ENCODE measurements around the gene U2AF2. TPM values are rescaled to one million over a fixed set of nuclear protein-coding genes. Genes with fewer than 3 reads are reported as not detected.

The U2AF2 gene
- total and polyA plus RNA-seq, 2 of the 8 experiments (the other 6 are each of a cell fraction or from before 2014, with no cell fraction given), result 162 to 252 TPM

DNA sequence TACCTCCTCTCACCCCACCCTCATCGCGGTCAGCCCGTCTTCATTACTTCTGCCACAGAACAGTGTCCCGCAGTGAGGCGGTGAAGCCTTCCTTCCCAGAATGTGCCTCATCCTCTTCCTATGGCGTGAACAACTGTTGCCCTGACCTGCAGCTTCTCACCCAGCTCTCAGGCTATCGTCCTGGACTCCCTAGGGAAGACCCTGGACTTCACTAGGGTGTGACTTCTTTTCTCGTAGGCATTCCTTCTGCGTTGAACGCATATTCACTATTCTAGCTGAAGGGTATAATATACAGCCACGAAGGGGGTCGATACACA lies 48.4 kb upstream of the U2AF2 start (continued):
- TF ChIP-seq, protein P1, sequence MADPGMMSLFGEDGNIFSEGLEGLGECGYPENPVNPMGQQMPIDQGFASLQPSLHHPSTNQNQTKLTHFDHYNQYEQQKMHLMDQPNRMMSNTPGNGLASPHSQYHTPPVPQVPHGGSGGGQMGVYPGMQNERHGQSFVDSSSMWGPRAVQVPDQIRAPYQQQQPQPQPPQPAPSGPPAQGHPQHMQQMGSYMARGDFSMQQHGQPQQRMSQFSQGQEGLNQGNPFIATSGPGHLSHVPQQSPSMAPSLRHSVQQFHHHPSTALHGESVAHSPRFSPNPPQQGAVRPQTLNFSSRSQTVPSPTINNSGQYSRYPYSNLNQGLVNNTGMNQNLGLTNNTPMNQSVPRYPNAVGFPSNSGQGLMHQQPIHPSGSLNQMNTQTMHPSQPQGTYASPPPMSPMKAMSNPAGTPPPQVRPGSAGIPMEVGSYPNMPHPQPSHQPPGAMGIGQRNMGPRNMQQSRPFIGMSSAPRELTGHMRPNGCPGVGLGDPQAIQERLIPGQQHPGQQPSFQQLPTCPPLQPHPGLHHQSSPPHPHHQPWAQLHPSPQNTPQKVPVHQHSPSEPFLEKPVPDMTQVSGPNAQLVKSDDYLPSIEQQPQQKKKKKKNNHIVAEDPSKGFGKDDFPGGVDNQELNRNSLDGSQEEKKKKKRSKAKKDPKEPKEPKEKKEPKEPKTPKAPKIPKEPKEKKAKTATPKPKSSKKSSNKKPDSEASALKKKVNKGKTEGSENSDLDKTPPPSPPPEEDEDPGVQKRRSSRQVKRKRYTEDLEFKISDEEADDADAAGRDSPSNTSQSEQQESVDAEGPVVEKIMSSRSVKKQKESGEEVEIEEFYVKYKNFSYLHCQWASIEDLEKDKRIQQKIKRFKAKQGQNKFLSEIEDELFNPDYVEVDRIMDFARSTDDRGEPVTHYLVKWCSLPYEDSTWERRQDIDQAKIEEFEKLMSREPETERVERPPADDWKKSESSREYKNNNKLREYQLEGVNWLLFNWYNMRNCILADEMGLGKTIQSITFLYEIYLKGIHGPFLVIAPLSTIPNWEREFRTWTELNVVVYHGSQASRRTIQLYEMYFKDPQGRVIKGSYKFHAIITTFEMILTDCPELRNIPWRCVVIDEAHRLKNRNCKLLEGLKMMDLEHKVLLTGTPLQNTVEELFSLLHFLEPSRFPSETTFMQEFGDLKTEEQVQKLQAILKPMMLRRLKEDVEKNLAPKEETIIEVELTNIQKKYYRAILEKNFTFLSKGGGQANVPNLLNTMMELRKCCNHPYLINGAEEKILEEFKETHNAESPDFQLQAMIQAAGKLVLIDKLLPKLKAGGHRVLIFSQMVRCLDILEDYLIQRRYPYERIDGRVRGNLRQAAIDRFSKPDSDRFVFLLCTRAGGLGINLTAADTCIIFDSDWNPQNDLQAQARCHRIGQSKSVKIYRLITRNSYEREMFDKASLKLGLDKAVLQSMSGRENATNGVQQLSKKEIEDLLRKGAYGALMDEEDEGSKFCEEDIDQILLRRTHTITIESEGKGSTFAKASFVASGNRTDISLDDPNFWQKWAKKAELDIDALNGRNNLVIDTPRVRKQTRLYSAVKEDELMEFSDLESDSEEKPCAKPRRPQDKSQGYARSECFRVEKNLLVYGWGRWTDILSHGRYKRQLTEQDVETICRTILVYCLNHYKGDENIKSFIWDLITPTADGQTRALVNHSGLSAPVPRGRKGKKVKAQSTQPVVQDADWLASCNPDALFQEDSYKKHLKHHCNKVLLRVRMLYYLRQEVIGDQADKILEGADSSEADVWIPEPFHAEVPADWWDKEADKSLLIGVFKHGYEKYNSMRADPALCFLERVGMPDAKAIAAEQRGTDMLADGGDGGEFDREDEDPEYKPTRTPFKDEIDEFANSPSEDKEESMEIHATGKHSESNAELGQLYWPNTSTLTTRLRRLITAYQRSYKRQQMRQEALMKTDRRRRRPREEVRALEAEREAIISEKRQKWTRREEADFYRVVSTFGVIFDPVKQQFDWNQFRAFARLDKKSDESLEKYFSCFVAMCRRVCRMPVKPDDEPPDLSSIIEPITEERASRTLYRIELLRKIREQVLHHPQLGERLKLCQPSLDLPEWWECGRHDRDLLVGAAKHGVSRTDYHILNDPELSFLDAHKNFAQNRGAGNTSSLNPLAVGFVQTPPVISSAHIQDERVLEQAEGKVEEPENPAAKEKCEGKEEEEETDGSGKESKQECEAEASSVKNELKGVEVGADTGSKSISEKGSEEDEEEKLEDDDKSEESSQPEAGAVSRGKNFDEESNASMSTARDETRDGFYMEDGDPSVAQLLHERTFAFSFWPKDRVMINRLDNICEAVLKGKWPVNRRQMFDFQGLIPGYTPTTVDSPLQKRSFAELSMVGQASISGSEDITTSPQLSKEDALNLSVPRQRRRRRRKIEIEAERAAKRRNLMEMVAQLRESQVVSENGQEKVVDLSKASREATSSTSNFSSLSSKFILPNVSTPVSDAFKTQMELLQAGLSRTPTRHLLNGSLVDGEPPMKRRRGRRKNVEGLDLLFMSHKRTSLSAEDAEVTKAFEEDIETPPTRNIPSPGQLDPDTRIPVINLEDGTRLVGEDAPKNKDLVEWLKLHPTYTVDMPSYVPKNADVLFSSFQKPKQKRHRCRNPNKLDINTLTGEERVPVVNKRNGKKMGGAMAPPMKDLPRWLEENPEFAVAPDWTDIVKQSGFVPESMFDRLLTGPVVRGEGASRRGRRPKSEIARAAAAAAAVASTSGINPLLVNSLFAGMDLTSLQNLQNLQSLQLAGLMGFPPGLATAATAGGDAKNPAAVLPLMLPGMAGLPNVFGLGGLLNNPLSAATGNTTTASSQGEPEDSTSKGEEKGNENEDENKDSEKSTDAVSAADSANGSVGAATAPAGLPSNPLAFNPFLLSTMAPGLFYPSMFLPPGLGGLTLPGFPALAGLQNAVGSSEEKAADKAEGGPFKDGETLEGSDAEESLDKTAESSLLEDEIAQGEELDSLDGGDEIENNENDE (IDR thresholded peaks at IDR 0.05; ENCODE audit: insufficient replicate concordance, low read length), result no peak
- no peak for TF ChIP-seq SP1 (IDR thresholded peaks at IDR 0.05; ENCODE audit: low read depth, low read length)

All from H1 (cell line).